Endodermal cell (in vitro differentiated cells): ENCODE data around the gene SND1. TPM values are rescaled to one million over a fixed set of nuclear protein-coding genes. Genes with fewer than 3 reads are reported as not detected.

Experiments used
- DNase-seq: peaks from one replicate; pipeline ENCODE4 v3.0.0-alpha.2; 2017
- H3K27ac ChIP-seq: 2 replicates; pipeline ENCODE4 v1.5.1; 2013; ENCODE audit warnings: mild to moderate bottlenecking, low read depth, low read length, moderate library complexity
- H3K27me3 ChIP-seq: 2 replicates; pipeline ENCODE4 v1.6.1; 2013; ENCODE audit warnings: mild to moderate bottlenecking, low read length, moderate library complexity; ENCODE audit not compliant: insufficient read depth, control insufficient read depth, poor library complexity, severe bottlenecking
- H3K36me3 ChIP-seq: 2 replicates; pipeline ENCODE4 v1.7.0; 2013; ENCODE audit warnings: mild to moderate bottlenecking, low read length, moderate library complexity; ENCODE audit not compliant: control insufficient read depth, insufficient read depth
- H3K4me1 ChIP-seq: one replicate; pipeline ENCODE4 v1.7.0; 2013; ENCODE audit warnings: low read length; ENCODE audit not compliant: control insufficient read depth, insufficient read depth
- H3K4me3 ChIP-seq: 2 replicates; pipeline ENCODE4 v1.5.1; 2013; ENCODE audit warnings: mild to moderate bottlenecking, low read length, moderate library complexity
- H3K9ac ChIP-seq: 2 replicates; pipeline ENCODE4 v1.6.1; 2013; ENCODE audit warnings: mild to moderate bottlenecking, low read length, moderate library complexity; ENCODE audit not compliant: poor library complexity, severe bottlenecking; ENCODE audit errors: extremely low read depth
- H3K9me3 ChIP-seq: 2 replicates; pipeline ENCODE4 v1.6.1; 2013; ENCODE audit warnings: mild to moderate bottlenecking, low read length, moderate library complexity; ENCODE audit not compliant: control insufficient read depth
- H3K27ac Mint-ChIP-seq: 2 replicates; pipeline ENCODE4 v1.8.0; 2020; ENCODE audit warnings: mixed read lengths
- H3K27me3 Mint-ChIP-seq: 2 replicates; pipeline ENCODE4 v1.8.0; 2021; ENCODE audit warnings: mild to moderate bottlenecking, mixed read lengths; ENCODE audit not compliant: insufficient read depth
- H3K36me3 Mint-ChIP-seq: 2 replicates; pipeline ENCODE4 v1.8.0; 2020; ENCODE audit warnings: low read depth, mixed read lengths
- H3K4me1 Mint-ChIP-seq: 2 replicates; pipeline ENCODE4 v1.8.0; 2020; ENCODE audit warnings: mixed read lengths
- H3K4me3 Mint-ChIP-seq: 2 replicates; pipeline ENCODE4 v1.8.0; 2020; ENCODE audit warnings: mild to moderate bottlenecking, moderate library complexity, mixed read lengths
- H3K9me3 Mint-ChIP-seq: 2 replicates; pipeline ENCODE4 v1.8.0; 2020; ENCODE audit warnings: mild to moderate bottlenecking, mixed read lengths
- WGBS, 2 experiments: methylation state at CpG; one replicate each; pipeline versions ENCODE4 v1.1.5 to v1.1.7; 2013; ENCODE audit warnings: missing lambda C conversion rate in 2 of 2, mixed read lengths in 1 of 2; ENCODE audit not compliant: insufficient coverage in 1 of 2, insufficient read length in 1 of 2; 5-methylcytosine and 5-hydroxymethylcytosine counted together
- total RNA-seq, 2 donors: library from RNA; stranded (reverse); fragmentation: NEBNext Ultra II Directional in 1 of 2; extraction: Animal tissue kit (Norgen Biotek cat#: 25700) in 1 of 2; gene quantifications; 2 replicates in 1 of 2; 3 replicates in 1 of 2; pipeline ENCODE4 v1.2.1, GENCODE V29; 2021
- TF ChIP-seq, protein P1 (sequence below): fragments of 200-600 bp; sonication (generic); conservative IDR thresholded peaks from 2 replicates; pipeline ENCODE4 v1.5.0; 2021; ENCODE audit warnings: antibody characterized with exemption, mild to moderate bottlenecking

The SND1 gene
- total RNA-seq, 2 donors from 2014 or later: 240 to 267 TPM

DNA sequence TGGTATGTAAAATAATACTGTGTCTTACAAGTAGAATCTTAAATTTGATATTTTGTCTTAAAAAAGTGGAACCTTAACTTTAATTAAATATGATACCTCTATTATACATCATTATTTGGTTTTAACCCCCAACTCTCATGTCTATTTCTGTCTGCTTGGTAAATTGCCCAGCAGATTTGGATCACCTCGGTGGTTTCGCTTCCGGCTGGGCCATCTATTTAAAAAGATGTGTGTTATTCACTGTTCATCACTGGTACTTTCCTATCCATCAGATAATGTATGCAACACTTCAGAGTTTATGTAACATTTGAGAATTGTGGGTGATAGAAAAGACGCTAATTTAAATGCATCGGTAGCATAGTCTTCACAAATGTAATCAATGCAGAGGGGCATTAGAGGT is 119.7 kb downstream of the SND1 start:
- no peaks in the 10 kb centered on the region for H3K9me3 Mint-ChIP-seq
- TF ChIP-seq, protein P1, sequence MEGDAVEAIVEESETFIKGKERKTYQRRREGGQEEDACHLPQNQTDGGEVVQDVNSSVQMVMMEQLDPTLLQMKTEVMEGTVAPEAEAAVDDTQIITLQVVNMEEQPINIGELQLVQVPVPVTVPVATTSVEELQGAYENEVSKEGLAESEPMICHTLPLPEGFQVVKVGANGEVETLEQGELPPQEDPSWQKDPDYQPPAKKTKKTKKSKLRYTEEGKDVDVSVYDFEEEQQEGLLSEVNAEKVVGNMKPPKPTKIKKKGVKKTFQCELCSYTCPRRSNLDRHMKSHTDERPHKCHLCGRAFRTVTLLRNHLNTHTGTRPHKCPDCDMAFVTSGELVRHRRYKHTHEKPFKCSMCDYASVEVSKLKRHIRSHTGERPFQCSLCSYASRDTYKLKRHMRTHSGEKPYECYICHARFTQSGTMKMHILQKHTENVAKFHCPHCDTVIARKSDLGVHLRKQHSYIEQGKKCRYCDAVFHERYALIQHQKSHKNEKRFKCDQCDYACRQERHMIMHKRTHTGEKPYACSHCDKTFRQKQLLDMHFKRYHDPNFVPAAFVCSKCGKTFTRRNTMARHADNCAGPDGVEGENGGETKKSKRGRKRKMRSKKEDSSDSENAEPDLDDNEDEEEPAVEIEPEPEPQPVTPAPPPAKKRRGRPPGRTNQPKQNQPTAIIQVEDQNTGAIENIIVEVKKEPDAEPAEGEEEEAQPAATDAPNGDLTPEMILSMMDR: no peak
- Histone ChIP-seq H3K27me3 (no peaks in the 10 kb centered on the region), H3K9ac (no peak overlapping the region), H3K36me3 (peaks cover 15% of the 10 kb centered on the region), H3K4me3 (no peak overlapping the region), H3K4me1 (peaks cover 16% of the 10 kb centered on the region), H3K27ac (no peak overlapping the region), H3K9me3 (no peaks in the 10 kb centered on the region)
- no peaks in the 10 kb centered on the region for H3K27me3 Mint-ChIP-seq
- H3K36me3 Mint-ChIP-seq: peaks cover 13% of the 10 kb centered on the region
- H3K4me3 Mint-ChIP-seq: no peak overlapping the region
- WGBS, 2 experiments: 98 to 100% methylated on average over 1 to 5 of the region's 5 CpGs
- peaks cover 40% of the 10 kb centered on the region for H3K4me1 Mint-ChIP-seq
- DNase-seq: no peak
- H3K27ac Mint-ChIP-seq: no peak overlapping the region

DNA sequence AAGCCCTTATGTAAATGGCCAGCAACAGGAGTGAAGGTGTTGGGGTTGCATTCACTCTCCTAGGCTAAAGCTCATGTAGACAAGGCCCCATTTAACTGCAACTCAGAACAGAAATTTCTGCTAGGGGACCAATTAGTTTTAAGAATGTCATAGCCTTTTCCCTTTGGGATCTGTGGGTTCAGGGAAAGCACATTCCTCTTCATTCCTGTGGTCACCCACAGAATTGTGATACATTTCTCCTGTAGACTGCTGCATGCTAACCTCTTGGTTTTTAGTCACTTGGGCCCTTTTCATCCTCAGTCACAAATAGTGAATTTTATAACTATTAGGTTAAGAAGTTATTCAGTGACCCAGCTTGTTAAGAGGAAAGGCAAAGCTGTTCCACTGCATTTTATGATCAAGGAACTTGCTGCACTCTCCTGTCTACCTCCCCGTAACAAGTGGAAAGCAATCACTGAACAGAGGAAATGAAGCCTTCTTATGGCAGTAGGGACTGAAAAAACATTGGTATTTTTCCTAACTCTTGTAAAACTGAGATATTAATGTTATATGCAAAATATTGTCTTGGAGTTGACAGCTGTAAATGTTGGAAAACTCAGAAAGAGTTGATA is 124.9 kb downstream of the SND1 start:
- peaks cover 6% of the 10 kb centered on the region for H3K36me3 Mint-ChIP-seq

DNA sequence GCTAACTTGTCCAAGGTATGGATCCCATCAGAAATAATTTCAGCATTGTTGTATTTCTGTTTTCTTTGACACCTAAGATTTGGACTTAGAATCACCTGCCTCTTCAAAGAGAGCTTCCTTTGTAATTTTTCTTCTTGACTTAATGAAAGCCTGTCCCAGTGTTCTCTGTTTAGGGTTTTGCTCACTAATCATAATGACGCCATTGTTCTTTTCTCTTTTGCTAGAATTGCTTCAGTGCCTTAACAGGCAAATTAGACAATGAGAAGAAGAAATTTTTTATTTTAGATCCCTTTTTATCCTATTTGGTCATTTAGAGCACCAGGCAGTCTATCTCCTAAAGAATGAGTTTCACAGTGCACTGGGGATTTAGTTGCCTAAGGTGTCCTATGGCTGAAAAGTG is 128.5 kb downstream of the SND1 start:
- no peaks in the 10 kb centered on the region for H3K9me3 Mint-ChIP-seq
- TF ChIP-seq, protein P1: no peak
- peaks cover 31% of the 10 kb centered on the region for H3K4me1 ChIP-seq

More for the DNA sequence above, 124.9 kb downstream of the SND1 start:
- Mint-ChIP-seq H3K4me3 (no peak overlapping the region), H3K27ac (no peak overlapping the region), H3K9me3 (no peaks in the 10 kb centered on the region), H3K4me1 (peaks cover 32% of the 10 kb centered on the region), H3K27me3 (no peaks in the 10 kb centered on the region)
- no peak overlapping the region for H3K9ac ChIP-seq
- no peaks in the 10 kb centered on the region for H3K9me3 ChIP-seq
- 96 to 100% methylated on average over 1 of the region's 1 CpG for WGBS, 2 experiments
- TF ChIP-seq, protein P1: no peak
- H3K27ac ChIP-seq: no peak overlapping the region
- no peak for DNase-seq
- H3K36me3 ChIP-seq: peaks cover 5% of the 10 kb centered on the region
- H3K4me1 ChIP-seq: peaks cover 18% of the 10 kb centered on the region
- no peak overlapping the region for H3K4me3 ChIP-seq
- H3K27me3 ChIP-seq: no peaks in the 10 kb centered on the region

More for the DNA sequence above, 128.5 kb downstream of the SND1 start:
- Histone ChIP-seq H3K27me3 (no peaks in the 10 kb centered on the region), H3K4me3 (no peak overlapping the region), H3K9ac (no peak overlapping the region), H3K9me3 (no peaks in the 10 kb centered on the region), H3K27ac (no peak overlapping the region), H3K36me3 (peaks cover 3% of the 10 kb centered on the region)
- H3K27me3 Mint-ChIP-seq: no peaks in the 10 kb centered on the region
- H3K4me3 Mint-ChIP-seq: no peak overlapping the region
- H3K36me3 Mint-ChIP-seq: peaks cover 13% of the 10 kb centered on the region
- no peak overlapping the region for H3K27ac Mint-ChIP-seq
- DNase-seq: no peak
- H3K4me1 Mint-ChIP-seq: peaks cover 48% of the 10 kb centered on the region
- WGBS, 2 experiments: 88 to 100% methylated on average over 1 of the region's 1 CpG
